HG03097 (cell line): ENCODE measurements around the gene QRICH2.
"Not testable (repeated sequence)": the region's sequence is repeated elsewhere in the genome, so short reads cannot be mapped to it uniquely, and the experiment has no call there.

Source experiments
- ATAC-seq: cut with Tn5 transposase; IDR thresholded peaks from one replicate; pipeline ENCODE4 v1.9.1; 2021; ENCODE audit not compliant: unreplicated experiment, low FRiP score

Gene QRICH2

GRCh38 chr17:76233588-76234353 is 74.3 kb downstream of the QRICH2 start:
- ATAC-seq, result no peak

DNA sequence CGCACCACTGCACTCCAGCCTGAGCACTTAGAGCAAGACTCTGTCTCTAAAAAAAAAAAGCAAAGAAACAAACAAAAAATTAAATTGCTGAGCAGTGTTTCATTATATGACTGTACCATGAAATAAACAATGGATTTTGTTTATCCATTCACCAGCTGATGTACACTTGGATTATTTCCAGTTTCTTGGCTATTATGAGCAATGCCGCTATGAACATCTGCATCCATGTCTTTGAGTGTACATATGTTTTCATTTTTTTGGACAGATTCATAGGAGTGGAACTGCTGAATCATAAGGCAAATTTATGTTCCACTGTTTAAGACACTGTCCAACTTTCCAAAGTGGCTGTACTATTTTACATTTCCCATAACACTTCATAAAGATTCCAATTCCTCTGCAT is 75.7 kb downstream of the QRICH2 start:
- no peak for ATAC-seq

- ATAC-seq, result not testable (repeated sequence)
These were observed 81.3 kb downstream of the QRICH2 start for GRCh38 chr17:76226749-76227148.

DNA sequence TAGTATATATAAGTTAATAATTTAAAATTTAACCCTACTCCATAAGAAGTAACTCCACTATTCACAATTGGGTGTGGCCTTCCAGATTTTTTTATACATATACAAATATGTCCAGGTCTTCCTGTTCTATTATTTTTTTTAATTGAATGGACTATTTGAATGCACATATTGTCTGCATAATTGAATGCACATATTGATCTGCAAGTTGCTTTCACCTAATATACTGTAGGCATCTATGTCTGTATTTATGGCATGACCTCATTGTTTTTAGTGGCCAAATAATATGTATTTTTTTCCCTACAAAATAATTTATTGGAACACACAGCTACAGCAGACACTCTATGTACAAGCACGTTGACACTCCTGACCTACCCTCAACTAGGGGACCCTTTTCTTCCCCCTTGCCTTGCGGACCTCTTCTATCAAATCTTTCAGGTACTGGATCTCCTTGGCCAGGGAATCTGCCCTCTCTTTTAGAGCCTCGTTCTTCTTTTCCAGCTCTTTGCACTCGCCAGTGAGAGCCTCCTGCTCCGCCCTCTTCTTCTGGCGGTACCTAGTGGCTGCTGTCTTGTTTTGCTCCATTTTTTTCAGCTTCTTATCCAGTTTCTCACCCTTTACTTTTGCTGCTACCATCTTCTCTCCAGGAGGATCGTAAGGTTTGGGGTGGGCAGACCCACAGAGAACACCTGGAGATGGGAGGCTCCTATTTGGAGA is 82.5 kb downstream of the QRICH2 start:
- not testable (repeated sequence) for ATAC-seq
